ENCODE measurements around the gene MTSS2.
A peak's percentile ranks its signal among the peaks of the same experiment; 100 is the strongest.

The MTSS2 gene, protein sequence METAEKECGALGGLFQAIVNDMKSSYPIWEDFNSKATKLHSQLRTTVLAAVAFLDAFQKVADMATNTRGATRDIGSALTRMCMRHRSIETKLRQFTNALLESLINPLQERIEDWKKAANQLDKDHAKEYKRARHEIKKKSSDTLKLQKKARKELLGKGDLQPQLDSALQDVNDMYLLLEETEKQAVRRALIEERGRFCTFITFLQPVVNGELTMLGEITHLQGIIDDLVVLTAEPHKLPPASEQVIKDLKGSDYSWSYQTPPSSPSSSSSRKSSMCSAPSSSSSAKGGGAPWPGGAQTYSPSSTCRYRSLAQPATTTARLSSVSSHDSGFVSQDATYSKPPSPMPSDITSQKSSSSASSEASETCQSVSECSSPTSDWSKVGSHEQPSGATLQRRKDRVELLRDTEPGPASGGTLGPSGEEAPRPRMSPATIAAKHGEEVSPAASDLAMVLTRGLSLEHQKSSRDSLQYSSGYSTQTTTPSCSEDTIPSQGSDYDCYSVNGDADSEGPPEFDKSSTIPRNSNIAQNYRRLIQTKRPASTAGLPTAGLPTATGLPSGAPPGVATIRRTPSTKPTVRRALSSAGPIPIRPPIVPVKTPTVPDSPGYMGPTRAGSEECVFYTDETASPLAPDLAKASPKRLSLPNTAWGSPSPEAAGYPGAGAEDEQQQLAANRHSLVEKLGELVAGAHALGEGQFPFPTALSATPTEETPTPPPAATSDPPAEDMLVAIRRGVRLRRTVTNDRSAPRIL

DNA sequence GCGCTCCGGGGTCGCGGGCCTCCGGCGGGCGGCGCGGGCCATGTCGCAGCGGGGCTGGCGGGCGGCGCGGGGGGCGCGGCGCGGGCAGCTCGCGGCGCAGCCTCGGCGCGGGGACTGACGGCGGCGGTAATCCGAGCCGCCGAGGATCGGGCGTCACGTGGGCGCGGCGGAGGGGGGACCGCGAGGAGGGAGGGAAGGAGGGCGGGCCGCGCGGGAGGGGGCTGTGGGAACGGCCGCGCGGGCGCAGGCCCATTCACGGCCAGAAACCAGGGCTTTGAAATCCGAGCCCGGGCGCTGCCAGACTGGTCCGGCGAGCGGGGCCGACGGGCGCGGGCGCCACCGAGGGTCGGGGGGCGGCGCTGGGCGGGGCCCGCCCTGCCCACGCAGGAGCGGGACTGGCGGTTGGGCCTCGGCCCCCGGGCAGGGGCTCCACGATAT is at the start of gene MTSS2:
Gene MTSS2, minus strand, starts transcription at position 116 of the 438 bp plus-strand sequence. CDS start 262 bp downstream, outside the sequence.
- DNase-seq (ENCODE audit: low read depth, low spot score), result peak; percentile 70

DNA sequence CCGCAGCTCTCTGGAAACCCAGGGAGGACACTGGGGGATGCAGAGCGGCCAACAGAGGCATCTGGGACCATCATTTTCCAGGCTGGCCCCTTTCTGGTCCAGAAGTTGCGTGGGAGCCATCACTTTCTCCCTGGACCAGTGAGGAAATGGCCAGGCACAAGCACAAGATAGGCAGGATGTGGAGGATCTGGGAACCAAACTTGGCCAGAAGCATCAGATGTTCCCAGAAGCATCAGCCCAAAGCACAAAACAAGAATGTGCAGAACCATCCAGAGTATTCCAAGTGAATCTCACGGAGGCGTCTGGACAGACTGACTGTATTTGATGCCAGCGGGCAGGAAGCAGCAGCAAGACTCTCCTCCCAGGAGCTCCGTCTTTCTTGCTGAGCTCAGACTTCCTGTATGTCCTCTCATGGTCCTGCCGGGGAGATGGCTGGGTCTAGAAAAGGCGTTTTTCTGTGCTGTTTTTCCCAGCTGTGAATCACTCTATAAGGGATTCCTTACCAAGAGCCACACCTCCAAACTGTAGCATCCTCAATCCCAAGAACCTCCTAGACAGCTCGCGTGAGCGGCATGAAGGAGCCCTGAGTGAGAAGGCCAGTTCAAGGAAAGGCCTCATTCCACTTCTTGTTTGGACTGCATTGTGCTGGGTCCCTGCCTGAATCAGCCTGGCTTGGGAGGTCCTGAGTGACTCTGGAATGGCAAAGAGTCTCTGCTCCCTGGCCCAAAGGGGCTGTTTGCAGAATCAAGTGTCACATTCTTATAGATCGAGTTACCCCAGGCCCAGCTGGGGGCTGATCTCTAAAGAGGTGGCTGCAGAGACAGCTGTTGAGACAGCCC is 49.5 kb upstream of the MTSS2 start:
- no peak for DNase-seq (ENCODE audit: low read depth, low spot score)

DNA sequence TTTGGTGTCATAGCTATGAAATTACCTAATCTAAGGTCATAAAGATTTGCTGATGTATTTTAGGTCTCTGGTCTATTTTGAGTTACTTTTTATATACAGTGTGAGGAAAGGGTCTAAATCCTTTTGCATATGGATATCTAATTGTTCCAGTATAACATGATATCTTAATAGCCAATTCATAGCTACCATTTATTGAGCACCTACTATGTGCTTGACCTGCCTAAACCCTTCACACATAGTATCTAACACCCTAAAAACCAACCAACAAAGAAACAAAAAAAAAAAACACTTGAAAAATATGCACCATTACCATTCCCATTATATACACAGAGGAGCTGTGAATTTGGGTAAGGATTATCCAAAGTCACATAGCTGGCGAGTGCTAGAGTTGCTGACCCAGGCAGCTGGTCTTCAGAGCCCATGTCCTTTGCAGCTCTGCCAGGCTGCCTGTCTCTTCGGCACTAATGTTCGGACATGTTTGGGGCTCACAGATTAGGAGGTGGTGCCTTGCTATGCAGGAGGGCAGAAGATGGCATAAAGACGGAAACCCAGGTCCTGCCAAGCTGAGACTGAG is 48.8 kb upstream of the MTSS2 start:
- DNase-seq (ENCODE audit: low read depth, low spot score), result no peak

DNA sequence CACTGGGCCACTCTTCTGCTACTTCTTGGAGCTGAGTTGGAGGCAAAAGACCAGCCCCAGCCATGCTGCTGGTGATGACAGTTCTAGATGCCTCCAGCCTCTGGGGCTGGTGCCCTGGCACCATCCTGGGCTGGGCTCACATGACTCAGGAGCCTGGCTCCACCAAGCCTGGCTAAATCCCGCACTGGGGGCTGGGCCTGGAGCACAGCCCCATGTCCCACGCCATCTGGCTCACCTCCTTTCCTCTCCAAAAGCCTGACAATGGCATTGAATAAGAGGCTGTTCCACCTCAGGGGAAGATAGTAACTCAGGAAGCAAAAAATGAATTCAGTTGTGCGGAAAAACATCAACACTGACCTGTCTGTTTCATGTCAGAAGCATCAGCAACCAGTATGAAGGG is 45.1 kb upstream of the MTSS2 start:
- DNase-seq (ENCODE audit: low read depth, low spot score), result no peak

DNA sequence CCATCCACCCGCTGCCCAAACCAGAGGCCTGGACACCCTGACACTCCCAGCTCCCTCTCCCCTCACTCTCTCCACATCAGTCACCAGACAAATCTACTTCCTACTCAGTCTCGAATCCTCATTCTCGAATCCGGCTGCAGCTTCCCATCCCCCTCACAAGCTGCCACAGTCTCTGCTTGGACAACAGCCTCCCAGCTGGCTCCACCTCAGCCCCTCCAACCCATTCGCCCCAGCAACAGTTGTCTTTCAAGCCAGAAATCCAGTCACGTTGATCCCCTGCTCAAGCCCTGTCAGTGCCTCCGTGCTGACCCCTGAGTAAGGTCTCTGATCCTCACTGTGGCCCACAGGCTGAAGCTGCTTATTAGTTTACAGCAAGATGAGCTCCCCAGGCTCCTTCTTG is 44.2 kb upstream of the MTSS2 start:
- no peak for DNase-seq (ENCODE audit: low read depth, low spot score)

DNA sequence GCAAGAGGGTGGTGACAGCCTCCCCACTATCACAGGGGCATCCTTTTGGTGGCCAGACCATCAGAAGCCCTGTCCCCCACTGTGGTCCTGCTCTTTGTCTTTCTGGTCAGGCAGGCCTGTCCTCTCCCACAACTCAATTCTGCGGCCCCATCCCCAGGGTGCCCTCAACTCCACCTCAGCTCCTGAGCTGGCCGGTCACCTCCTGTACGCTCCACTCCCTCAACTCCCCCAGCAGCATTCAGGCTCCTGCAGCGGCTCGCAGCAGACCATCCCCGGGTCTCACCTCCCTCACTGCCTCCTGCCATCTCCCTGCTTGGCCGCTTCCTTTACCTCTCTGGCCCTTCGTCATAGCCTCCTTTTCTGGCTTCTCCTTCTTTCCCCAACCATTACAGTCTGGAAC is 43.4 kb upstream of the MTSS2 start:
- DNase-seq (ENCODE audit: low read depth, low spot score), result no peak

DNA sequence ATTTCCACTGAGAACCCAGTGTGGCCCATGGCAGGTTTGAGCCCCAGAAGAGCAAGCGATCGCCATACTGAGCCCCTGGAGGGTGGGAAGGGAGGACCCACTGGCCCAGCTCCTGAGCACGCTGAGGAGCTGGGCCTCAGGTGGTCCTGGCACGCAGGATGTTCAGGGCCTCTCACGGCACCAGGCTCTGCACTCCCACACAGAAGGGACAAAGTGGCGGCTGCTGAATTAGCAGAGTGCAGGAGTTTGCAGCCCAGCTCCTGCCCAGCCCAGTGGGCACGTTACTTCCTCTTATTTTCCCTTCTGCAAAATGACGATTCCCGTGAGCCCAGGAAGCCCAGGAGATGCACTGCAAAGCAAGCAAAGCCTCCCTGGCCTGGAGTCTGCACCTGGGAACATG is 42.3 kb upstream of the MTSS2 start:
- DNase-seq (ENCODE audit: low read depth, low spot score), result no peak

DNA sequence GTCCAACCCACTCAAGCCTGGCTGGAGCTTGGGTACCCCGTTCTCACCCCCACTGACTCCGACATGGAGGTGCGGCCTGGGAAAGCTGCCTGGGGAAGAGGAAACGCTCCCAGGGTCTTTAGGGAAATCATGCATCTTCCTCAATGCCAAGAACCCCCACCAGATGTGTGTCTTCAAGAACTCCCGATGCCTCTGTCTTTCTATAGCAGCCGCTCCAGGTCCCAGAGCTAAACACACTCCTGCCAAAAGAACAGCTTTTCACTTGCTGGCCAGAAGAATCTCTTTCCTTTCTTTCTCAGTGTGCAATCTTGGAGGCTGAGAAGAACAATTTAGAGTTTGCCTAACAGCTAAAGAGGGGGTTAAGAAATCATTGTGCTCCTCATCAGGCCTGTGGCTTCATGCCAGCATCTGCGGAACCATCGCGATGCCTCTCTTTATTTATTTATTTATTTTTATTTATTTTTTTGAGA is 41.1 kb upstream of the MTSS2 start:
- no peak for DNase-seq (ENCODE audit: low read depth, low spot score)

DNA sequence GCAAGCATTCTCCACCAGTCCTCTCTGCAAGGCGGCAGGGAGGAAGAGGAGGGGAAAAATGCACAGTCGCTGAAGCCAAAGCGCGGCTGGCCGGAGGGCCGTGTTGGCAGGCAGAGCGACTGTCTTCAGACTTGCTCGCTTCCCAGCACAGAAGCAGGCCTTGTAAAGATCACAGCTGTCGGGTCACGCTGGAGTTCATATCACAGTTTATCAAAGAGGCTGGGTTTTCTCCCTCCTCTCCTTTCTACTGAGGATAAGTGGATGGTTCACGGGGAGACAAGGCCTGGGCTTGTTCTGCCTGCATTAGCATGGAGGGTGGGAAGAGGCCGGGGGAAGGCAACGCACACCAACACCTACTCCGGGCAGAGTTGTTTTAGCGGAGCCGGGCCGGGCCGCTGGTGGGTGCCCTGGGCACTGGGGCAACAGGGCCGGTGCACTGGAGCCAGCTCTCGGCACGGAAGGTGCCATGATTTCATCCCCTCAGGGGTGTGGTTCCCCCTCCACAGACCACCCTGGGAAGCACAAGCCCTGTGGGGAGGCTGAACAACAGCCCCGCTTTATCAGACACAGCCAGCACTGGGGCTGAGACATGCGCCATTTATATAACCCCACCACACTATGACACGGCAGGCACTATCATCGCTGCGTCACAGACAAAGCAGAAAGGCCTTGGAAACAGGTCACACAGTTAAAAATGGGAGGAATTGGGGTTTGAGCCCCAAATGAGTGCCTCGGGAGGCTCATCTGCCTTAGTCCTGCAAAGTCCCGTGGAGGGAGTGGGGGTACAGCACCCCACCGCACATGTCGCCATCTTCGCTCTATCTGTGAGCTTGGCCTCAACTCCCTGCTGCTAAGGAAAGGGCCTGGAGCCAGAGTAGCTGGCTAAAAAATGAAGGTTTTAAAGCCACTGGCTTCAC is 40.3 kb upstream of the MTSS2 start:
- no peak for DNase-seq (ENCODE audit: low read depth, low spot score)

DNA sequence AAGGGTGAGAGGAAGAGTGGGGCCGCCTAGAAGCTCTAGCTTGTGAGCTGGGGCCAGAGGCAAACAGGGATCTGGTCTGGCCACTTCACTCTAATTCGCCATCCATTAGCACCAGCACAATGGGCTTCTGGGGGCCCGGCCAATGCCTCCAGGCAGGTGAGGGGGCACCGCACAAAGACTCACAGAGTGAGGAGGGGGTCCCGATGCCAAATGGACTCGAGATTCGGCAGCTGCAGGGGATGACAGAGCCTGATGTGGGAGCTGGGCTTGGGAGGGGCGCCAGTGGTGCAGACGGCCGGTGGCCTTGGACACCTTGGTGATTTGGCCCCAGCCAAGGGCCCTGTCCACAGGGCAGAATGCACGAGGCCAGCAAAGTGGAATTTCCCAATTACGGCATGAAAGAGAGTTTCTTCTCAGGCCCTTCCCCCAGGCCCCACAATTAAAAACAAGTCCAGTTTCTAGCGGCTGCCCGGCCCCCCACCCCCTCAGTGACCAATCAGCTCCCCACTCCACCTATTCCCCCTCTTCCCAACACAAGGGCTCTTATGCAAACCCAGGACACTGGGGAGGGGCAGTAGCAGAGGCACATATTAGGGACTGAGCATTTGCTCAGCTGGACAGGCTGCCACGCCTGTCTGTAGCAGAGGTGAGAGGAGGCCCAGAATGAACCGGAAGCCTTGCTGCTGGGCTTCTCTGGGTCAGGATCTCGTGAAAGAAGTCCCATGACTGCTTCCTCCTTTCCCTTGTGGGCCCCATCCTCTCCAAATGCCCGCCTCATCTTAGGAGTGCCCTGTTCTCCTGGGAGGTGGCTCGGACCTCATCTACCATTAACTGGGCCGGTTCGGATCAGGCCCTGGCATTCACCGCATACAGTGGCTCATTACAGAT is 39.4 kb upstream of the MTSS2 start:
- no peak for DNase-seq (ENCODE audit: low read depth, low spot score)

DNA sequence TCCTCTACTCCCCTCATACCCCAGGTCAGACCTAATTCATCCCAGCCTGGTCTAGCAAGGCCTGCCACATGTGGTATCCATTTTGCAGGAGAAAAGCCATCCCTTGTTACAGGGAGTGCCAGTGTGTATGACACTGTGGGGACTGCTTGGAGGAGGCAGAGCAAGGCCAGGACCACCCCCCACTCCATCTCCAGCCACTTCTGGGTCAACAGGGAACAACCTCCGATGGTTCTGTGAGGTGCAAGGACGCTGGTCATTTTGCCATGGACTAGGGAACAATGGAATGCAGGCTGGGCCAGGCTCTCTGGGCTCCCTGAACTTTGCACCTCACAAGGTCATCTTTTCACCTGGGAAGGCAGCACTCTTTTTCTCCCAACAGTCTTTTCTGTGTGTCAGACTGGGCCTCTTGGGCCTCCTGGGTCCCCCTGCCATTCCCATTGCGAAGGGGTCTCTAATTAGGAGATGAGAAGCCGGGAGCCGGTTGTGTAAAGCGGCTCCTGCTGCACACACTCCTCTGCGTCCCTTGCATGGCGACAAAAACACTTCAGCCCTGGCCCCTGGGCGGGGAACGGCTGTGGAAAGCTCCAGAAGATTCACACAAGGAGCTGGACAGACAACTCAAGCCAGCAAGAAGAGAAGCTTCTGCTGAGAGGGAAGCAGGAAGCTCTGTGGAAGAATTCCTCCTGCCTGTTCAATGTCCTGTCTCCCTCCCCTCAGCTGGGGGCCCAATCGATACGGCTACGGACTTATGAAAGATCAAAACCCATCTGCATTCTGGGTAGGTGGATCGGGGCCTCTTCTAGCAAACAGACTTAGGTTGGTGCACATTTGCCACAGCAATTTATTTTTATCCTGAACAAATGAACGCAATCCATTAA is 38.5 kb upstream of the MTSS2 start:
- no peak for DNase-seq (ENCODE audit: low read depth, low spot score)

DNA sequence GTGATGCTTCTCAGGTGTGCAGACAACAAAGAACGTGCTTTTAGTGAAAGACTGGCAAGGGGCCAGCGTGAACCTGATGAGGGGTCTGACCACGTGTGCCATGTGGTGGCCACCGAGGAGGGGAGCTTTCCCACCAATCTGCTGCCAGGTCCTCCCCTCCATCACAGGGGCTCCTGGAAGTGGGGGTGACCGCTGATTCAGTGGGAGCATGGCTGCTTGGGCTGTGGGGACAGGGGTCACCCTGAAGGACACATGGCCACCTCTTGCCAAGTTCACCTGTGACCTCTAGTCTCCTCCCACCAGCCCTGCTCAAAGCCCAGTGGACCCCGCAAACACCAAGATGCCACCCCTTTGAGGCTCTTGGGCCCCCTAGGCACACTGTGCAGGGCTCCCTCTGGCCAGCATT is 37.9 kb upstream of the MTSS2 start:
- DNase-seq (ENCODE audit: low read depth, low spot score), result no peak

DNA sequence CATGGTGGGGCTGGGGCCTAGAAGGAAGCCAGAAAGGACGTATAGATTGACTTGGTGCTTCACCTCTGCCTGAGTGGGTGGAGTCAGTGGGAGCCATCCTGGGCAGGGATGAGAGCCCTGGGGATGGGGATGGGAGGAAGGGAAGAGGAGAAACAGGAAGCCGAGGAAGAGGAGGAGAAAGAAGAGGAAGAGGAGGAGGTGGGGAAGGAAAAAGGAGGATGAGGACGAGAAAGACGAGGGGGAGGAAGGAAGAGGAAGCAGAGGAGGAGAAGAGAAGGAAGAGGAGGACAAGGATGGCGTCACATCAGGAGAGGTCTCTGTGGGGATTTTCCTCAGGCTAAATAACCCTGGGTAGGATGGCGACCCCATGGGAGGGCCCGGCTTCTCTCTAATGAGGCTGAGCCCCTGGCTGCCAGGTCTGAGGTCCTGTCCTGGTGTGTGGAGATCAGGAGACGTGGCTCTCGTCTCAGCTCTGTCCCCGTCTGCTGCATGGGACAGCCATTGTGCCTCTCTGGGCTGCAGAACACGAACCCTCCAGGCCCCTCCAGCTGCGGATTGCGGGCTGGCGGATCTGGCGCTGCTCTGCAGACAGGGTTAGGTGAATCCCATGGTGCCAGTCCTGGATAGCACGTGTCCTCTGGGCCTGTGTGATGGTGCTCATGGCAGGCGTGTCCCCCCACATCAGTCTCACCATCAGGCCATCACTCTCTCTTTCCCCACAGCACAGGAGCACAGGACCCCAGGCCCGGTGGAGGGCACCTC is 35.5 kb upstream of the MTSS2 start:
- DNase-seq (ENCODE audit: low read depth, low spot score), result no peak

DNA sequence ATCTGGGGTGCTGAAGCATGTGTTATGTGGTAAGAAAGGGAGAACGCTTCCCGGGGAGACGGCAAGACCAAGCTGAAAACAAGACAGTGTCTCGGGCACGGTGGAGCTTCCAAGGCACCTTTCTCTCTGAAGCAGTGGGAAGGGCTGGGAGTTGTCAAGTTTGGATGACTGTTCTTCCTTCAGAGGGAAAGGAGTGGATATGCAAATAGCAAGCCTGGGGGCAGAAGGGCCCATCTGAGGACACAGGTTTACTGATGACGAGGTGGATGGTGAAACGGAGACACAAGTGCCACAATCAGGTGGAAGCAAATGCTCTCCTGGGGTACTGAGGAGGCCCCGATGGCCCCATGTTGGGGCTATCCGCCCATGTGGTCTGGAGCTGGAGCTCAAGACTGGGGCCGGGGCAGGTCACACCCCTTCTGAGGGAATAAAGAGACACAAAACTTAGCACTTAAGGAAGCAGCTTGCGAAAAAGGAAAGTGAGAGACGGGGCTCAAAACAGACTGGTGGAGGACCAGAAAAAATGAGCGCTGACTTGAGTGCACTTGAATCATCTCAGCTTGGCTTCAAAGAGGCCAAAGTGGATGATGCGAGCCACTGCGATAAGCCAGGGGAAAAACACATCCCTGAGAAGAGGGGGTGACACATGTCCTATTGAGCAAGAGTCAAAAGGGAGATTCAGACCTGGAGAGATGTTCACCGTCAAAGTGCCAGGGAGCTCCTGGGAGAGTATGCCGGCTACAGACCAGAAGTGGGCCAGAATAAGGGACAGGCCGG is 34.8 kb upstream of the MTSS2 start:
- DNase-seq (ENCODE audit: low read depth, low spot score), result no peak

DNA sequence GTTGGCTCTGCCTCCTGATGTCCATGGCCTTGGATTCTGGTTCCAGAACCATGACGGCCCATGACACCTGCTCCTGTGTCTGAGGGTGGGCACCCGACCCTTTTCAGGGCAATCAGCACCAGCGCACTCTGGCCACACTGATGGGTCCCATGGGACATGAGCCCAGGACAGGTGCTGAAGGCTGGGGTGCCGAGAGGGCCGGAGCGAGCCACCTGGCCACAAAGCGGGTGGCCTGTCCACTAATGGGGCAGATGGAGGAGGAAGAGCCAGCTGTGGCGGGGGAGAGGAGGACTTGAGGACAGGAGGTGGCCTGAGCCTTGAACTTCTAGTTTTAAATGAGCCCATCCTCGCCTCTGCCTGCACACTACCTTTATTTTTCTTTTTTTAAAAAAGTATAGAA is 31.2 kb upstream of the MTSS2 start:
- DNase-seq (ENCODE audit: low read depth, low spot score), result no peak

DNA sequence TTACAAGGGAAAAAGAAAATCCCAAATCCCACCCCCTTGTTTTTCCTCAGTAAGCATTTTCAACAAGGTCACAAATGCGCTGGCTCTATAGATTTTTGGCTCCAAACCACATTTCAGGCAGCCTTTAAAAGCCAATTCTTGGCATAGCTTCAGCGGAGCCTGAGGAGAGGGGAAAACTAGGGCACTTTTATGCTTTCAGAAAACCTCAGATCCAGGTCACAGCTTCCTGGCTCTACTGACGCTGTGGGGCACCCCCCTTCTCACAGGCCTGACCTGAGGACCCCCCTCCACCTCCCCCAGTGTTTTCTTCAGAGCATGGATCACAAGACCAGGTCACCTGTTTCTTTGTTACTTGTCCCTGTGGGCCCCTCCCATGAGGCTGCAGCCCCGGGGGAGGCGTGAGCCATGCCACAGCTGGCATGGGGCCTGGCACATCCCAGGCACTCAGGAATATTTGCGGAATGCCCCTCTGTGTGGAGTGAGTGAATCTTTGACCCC is 30.1 kb upstream of the MTSS2 start:
- no peak for DNase-seq (ENCODE audit: low read depth, low spot score)

Data from smooth muscle cell of the brain vasculature (primary cell).